Measurements from ENCODE around the gene FAM3C. TPM values are rescaled to one million over a fixed set of nuclear protein-coding genes. Genes with fewer than 3 reads are reported as not detected.

Gene FAM3C
- total and polyA plus RNA-seq, 12 donors, result 17.1 to 138 (median 36.8) TPM

DNA sequence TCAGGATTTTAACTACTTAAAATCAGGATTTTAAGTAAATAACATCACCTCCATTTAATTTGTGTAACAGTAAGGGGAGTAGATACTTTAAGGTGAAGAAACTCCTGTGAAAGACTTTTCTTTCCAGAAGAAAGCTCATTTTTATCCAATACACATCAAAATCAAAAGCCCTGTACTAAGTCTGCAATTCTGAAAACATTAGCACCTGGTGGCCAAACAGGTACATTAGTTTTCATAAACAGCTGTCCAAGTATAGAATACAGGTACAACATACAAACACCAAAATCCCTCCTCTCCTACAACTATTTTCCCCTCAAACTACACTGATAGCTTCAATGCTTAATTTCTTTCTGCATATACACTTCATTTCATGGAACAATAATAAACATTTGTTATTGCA lies 22.9 kb downstream of the FAM3C start:
- intact Hi-C loops (cut with DNase I), result no loop called here
- no peak overlapping the region for H3K27ac ChIP-seq
- TF ChIP-seq CTCF (IDR thresholded peaks at IDR 0.05) (no peak), POLR2A (IDR thresholded peaks at IDR 0.05) (no peak)
- no peak for DNase-seq
- H3K4me3 ChIP-seq, result no peak overlapping the region
- no peaks in the 10 kb centered on the region for H3K27me3 ChIP-seq
- peaks cover 0 to 5% of the 10 kb centered on the region in 2 donors for H3K4me1 ChIP-seq (replicated peaks in 1 of 2)
- H3K9me3 ChIP-seq (replicated peaks in 1 of 3), result no peaks in the 10 kb centered on the region
- no peaks in the 10 kb centered on the region for H3K36me3 ChIP-seq (replicated peaks in 1 of 2)

DNA sequence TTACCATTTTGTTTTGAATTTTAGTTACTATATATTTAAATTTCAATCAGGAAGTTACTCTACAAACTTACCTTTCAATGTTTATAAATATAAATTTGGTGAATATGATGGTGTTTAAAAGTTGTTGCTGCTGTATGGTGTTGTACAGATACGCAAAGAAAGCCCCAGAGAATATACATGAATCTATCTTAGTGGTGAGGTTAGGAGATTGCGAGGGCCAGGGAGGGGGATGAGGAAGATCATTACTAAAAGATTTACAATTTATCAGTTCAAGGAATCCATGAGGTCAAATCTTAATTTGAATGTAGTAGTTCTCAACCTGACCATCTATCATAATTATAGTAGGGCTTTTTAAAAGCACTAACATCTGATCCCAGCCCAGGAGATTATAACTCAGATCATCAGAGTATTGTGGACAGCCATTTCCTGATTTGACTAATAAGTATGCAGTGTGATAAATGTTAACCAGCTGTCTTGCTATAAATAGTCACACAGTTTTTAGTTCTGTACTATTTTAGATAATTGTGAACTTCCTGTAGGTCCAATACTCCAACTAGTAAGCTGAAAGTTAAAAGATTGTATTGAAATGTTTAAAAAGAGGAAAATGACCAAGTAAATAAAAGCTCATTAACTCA lies 23.6 kb downstream of the FAM3C start:
- no peaks in the 10 kb centered on the region for H3K9me3 ChIP-seq (replicated peaks in 1 of 3)
- TF ChIP-seq POLR2A (IDR thresholded peaks at IDR 0.05) (no peak), CTCF (IDR thresholded peaks at IDR 0.05) (no peak)
- H3K4me3 ChIP-seq, result no peak overlapping the region
- WGBS, 4 donors, result 86 to 95% (median 91%) methylated on average over 2 of the region's 2 CpGs
- H3K27me3 ChIP-seq, result no peaks in the 10 kb centered on the region
- no peaks in the 10 kb centered on the region for H3K36me3 ChIP-seq (replicated peaks in 1 of 2)
- intact Hi-C loops (cut with DNase I), result no loop called here
- no peak for DNase-seq
- H3K27ac ChIP-seq, result no peak overlapping the region
- peaks cover 0 to 5% of the 10 kb centered on the region in 2 donors for H3K4me1 ChIP-seq (replicated peaks in 1 of 2)

DNA sequence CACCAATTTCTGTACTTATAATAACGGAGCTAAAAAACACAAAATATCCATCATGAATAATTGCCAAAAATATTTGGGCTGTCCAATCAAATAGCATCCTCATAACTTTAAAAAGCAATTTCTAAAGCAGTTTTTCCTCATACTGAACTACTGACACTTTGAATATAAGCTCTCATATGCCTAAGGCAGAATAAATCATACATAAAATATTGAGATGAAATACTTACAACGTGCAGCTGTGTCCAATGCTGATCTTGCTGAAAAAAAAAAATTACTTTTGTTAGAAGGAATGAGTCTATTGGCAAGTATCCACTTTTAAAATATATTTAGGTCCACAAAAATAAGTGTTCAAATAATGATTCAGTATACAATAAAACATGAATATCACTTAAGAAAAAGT lies 24.2 kb downstream of the FAM3C start:
- H3K36me3 ChIP-seq (replicated peaks in 1 of 2), result no peaks in the 10 kb centered on the region
- H3K4me1 ChIP-seq (replicated peaks in 1 of 2), result peaks cover 0 to 5% of the 10 kb centered on the region in 2 donors
- intact Hi-C loops (cut with DNase I), result no loop called here
- no peak overlapping the region for H3K27ac ChIP-seq
- 58 to 67% (median 63%) methylated on average over 2 of the region's 2 CpGs for WGBS, 4 donors
- DNase-seq, result no peak
- H3K9me3 ChIP-seq (replicated peaks in 1 of 3), result no peaks in the 10 kb centered on the region
- H3K4me3 ChIP-seq, result no peak overlapping the region
- TF ChIP-seq CTCF (IDR thresholded peaks at IDR 0.05) (no peak), POLR2A (IDR thresholded peaks at IDR 0.05) (no peak)
- H3K27me3 ChIP-seq, result no peaks in the 10 kb centered on the region

DNA sequence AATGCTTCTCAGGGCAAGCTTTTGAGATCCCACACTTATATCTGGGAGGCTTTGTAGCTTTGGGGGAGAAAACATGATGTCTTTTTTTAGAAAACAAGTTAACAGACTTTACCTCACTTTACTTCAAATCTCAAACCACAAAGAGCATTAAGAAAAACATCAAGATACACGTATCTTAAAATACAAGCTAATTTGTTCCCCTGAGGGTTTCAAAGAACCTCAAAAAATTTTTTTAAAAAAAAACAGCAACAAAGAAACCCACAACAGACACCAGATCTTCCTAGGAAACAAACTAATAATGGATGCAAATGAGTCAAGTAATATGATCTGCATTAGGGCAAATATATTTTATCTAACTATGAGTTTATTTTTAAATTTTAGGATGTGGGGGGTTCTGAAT lies 24.7 kb downstream of the FAM3C start:
- Histone ChIP-seq H3K27me3 (no peaks in the 10 kb centered on the region), H3K36me3 (replicated peaks in 1 of 2) (no peaks in the 10 kb centered on the region), H3K27ac (no peak overlapping the region), H3K4me1 (replicated peaks in 1 of 2) (peaks cover 0 to 5% of the 10 kb centered on the region in 2 donors), H3K9me3 (replicated peaks in 1 of 3) (no peaks in the 10 kb centered on the region), H3K4me3 (no peak overlapping the region)
- TF ChIP-seq CTCF (IDR thresholded peaks at IDR 0.05), result no peak
- TF ChIP-seq POLR2A (IDR thresholded peaks at IDR 0.05), result no peak
- WGBS, 4 donors, result 84 to 86% (median 85%) methylated on average over 1 of the region's 1 CpG
- DNase-seq, result no peak
- intact Hi-C loops (cut with DNase I), result no loop called here
